T-helper 2 cell treated with Interferon-gamma antibody and Interleukin-4, amounts not matched to agents 5 μg/mL and 100 μg/mL, for 36 hours (primary cell): ENCODE measurements around the gene PFKFB2.

Experiments
- DNase-seq: peaks from one replicate; pipeline ENCODE4 v3.0.0; 2021; ENCODE audit warnings: low spot score
- H3K27ac Mint-ChIP-seq: one replicate; pipeline ENCODE4 v1.8.0; 2021; ENCODE audit warnings: mild to moderate bottlenecking, mixed read lengths
- H3K27me3 Mint-ChIP-seq: one replicate; pipeline ENCODE4 v1.8.0; 2021; ENCODE audit warnings: low read depth, mixed read lengths
- H3K36me3 Mint-ChIP-seq: one replicate; pipeline ENCODE4 v1.8.0; 2021; ENCODE audit warnings: low read depth, mixed read lengths
- H3K4me1 Mint-ChIP-seq: one replicate; pipeline ENCODE4 v1.8.0; 2021; ENCODE audit warnings: low read depth, mixed read lengths
- H3K4me3 Mint-ChIP-seq: one replicate; pipeline ENCODE4 v1.8.0; 2022; ENCODE audit warnings: mild to moderate bottlenecking, moderate library complexity, mixed read lengths
- H3K9me3 Mint-ChIP-seq: one replicate; pipeline ENCODE4 v1.8.0; 2021; ENCODE audit warnings: mixed read lengths

Gene PFKFB2

GRCh38 chr1:207088701-207089626, 35.9 kb downstream of the PFKFB2 start, which contains the start of gene C4BPB:
Gene C4BPB, plus strand, starts transcription at chr1:207088860. Its CDS starts 672 bp downstream, at chr1:207089532.
- Mint-ChIP-seq H3K9me3 (no peaks in the 10 kb centered on the region), H3K27me3 (peaks cover 4% of the 10 kb centered on the region), H3K36me3 (no peaks in the 10 kb centered on the region), H3K27ac (peak within 1 kb of the TSS; percentile 50), H3K4me3 (peak within 1 kb of the TSS; percentile 70), H3K4me1 (peaks cover 24% of the 10 kb centered on the region)
- no peak for DNase-seq

DNA sequence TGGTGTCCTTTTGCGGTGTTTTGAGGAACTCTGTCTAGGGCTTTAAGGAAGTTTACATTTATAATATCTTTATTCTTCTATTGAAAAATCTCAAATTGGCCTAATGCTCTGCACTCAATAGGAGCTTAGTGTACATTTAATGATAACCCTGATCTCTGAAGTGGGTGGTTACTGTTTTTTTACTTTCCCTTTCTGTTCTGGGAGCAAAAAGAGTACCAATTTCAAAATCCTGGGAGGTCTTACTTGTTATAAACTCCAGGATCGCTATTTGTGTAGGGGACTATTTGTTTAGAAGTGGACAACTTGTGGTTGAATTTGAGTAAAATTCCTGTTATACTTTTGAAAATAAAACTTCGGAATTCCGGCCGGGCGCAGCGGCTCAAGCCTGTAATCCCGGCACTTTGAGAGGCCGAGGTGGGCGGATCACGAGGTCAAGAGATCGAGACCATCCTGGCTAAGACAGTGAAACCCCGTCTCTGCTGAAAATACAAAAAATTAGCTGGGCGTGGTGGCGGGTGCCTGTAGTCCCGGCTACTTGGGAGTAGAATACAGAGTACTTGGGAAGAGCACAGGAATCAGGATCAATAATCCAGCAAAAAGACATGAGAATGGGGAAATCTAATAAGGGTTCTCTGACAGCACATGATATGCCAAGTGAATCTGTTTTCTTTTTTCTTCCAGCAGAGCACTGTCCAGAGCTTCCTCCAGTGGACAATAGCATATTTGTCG, 36.7 kb downstream of the PFKFB2 start:
- no peaks in the 10 kb centered on the region for H3K27me3 Mint-ChIP-seq
- peaks cover 20% of the 10 kb centered on the region for H3K4me1 Mint-ChIP-seq
- H3K9me3 Mint-ChIP-seq = no peaks in the 10 kb centered on the region
- DNase-seq = no peak
- no peaks in the 10 kb centered on the region for H3K36me3 Mint-ChIP-seq
- H3K4me3 Mint-ChIP-seq = peak overlapping the region; percentile 70
- H3K27ac Mint-ChIP-seq = peak overlapping the region; percentile 50

GRCh38 chr1:207091200-207091908, 38.3 kb downstream of the PFKFB2 start:
- Mint-ChIP-seq H3K4me1 (peaks cover 16% of the 10 kb centered on the region), H3K27me3 (no peaks in the 10 kb centered on the region), H3K9me3 (no peaks in the 10 kb centered on the region), H3K4me3 (no peak overlapping the region), H3K27ac (no peak overlapping the region), H3K36me3 (no peaks in the 10 kb centered on the region)
- no peak for DNase-seq

- Mint-ChIP-seq H3K27me3 (no peaks in the 10 kb centered on the region), H3K4me3 (no peak overlapping the region), H3K4me1 (peaks cover 17% of the 10 kb centered on the region), H3K9me3 (no peaks in the 10 kb centered on the region), H3K27ac (no peak overlapping the region), H3K36me3 (no peaks in the 10 kb centered on the region)
- DNase-seq = no peak
These were observed 40.9 kb downstream of the PFKFB2 start for GRCh38 chr1:207093944-207094343.

DNA sequence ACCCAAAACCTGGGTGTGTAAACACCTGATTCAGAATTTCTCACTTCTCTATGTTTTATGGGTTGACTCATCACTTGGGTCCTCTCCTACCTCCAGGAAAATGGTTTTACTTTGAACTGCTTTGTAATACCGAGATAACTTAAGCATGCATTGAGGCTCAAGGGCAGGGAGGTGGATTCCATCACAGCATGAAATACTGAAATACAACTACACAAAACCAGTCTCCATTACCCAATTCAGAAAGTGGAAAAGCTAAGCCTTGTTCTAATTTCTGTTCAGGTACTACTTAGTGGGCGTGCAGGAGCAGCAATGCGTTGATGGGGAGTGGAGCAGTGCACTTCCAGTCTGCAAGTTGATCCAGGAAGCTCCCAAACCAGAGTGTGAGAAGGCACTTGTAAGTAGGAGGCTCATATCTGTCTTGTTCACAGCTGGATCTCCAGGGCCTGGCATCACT, 44.8 kb downstream of the PFKFB2 start:
- Mint-ChIP-seq H3K36me3 (no peaks in the 10 kb centered on the region), H3K9me3 (no peaks in the 10 kb centered on the region), H3K4me3 (peak overlapping the region; percentile 4), H3K27ac (peak overlapping the region; percentile 56), H3K4me1 (peaks cover 11% of the 10 kb centered on the region), H3K27me3 (peaks cover 3% of the 10 kb centered on the region)
- DNase-seq = peak; percentile 59

- no peaks in the 10 kb centered on the region for H3K36me3 Mint-ChIP-seq
- no peak for DNase-seq
- H3K4me1 Mint-ChIP-seq = peaks cover 11% of the 10 kb centered on the region
- peaks cover 10% of the 10 kb centered on the region for H3K27me3 Mint-ChIP-seq
- no peaks in the 10 kb centered on the region for H3K9me3 Mint-ChIP-seq
- no peak overlapping the region for H3K4me3 Mint-ChIP-seq
- no peak overlapping the region for H3K27ac Mint-ChIP-seq
These were observed 48.6 kb downstream of the PFKFB2 start for GRCh38 chr1:207101720-207102119.

DNA sequence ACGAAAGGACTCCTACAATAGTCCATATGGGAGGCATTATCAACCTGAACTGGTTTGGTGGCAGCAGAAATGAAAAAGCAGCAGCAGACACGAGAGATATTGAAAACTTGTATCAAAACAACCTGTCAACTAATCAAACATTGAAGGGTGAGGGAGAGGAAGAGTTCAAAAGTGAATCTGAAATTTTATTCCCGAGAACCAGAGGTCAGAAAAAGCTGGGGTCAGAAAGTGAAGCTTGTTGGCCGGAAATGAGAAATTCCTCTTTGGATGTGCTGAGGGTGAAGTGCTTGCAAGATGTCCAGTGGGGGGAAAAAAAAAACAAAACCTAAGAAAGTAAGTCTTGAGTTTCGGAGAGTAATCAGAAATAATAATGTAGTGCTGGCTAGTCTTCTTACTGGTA, 49.1 kb downstream of the PFKFB2 start:
- DNase-seq = no peak
- H3K36me3 Mint-ChIP-seq = no peaks in the 10 kb centered on the region
- peaks cover 12% of the 10 kb centered on the region for H3K27me3 Mint-ChIP-seq
- H3K27ac Mint-ChIP-seq = no peak overlapping the region
- H3K9me3 Mint-ChIP-seq = no peaks in the 10 kb centered on the region
- H3K4me1 Mint-ChIP-seq = peaks cover 11% of the 10 kb centered on the region
- no peak overlapping the region for H3K4me3 Mint-ChIP-seq

DNA sequence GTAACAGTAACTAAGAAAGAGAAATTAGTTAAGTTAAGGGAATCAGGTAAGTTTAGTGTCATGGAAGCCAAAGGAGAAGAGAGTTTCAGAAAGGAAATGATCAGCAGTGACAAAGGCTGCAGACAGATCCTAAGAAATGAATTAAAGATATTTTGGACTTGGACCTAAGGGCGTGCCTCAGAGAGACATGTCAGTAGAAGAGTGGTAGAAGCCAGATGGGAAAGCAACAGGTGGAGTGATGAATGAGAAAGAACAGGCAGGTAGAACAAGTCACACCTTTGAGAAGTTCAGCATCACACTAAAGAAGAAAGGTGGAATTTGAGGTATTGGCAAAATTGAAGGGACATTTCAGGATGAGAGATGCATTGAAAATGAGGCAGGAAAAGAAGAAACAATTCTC, 49.6 kb downstream of the PFKFB2 start:
- Mint-ChIP-seq H3K27ac (no peak overlapping the region), H3K36me3 (no peaks in the 10 kb centered on the region)

DNA sequence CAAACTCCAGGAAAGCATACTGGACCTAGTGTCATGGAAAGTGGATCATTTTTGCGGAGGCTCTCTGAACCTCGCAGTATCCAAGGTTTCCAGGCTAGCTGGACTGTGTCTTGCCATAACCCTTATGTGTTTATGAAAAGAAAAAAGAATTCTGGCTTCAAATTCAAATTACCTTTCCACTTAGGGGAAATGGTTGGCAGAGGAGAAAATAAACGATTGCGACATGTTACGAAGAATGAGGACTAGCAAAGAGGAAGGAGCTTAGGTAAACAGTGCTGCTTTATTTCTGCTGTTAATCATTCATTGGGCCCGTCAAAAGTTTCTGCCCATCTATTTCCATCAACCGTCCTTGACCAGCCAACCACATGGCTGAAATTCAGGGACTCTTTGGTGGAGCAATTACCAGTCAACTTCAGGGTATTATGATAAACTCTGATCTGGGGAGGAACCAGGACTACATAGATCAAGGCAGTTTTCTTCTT, 50.9 kb downstream of the PFKFB2 start, which contains the start of gene C4BPA:
Gene C4BPA, plus strand, starts transcription at position 342 of the 482 bp plus-strand sequence. CDS start 8,793 bp downstream, outside the sequence.
- Mint-ChIP-seq H3K27me3 (peaks cover 13% of the 10 kb centered on the region), H3K4me1 (peaks cover 3% of the 10 kb centered on the region), H3K4me3 (no peak within 1 kb of the TSS), H3K36me3 (no peaks in the 10 kb centered on the region), H3K27ac (no peak within 1 kb of the TSS), H3K9me3 (no peaks in the 10 kb centered on the region)
- DNase-seq = no peak

More for the DNA sequence above, 49.6 kb downstream of the PFKFB2 start:
- H3K9me3 Mint-ChIP-seq = no peaks in the 10 kb centered on the region
- H3K4me3 Mint-ChIP-seq = no peak overlapping the region
- peaks cover 9% of the 10 kb centered on the region for H3K4me1 Mint-ChIP-seq
- peaks cover 12% of the 10 kb centered on the region for H3K27me3 Mint-ChIP-seq
- no peak for DNase-seq

DNA sequence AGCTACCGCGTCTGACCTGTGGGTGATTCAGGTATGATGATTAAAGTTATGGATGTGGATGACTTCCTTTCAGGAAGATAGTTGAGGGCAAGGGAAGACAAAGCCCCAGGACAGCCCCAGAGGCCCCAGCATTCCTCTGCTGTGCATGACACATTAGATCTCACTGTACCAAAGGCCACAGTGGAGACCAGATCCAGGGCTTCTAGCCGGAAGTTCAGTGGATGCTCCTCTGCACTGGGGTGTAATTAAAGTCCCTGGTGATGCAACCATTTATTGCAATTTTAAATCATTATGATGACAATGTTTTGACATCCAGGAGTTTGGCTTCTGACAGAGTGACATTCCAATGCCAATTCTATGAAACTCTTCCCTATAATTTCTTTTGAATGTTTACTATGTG, 55.9 kb downstream of the PFKFB2 start:
- no peak for DNase-seq
- H3K4me1 Mint-ChIP-seq = no peaks in the 10 kb centered on the region
- no peaks in the 10 kb centered on the region for H3K9me3 Mint-ChIP-seq
- H3K4me3 Mint-ChIP-seq = no peak overlapping the region
- no peaks in the 10 kb centered on the region for H3K36me3 Mint-ChIP-seq
- peaks cover 20% of the 10 kb centered on the region for H3K27me3 Mint-ChIP-seq
- H3K27ac Mint-ChIP-seq = no peak overlapping the region

- H3K27me3 Mint-ChIP-seq = peaks cover 18% of the 10 kb centered on the region
These were observed 59.7 kb downstream of the PFKFB2 start for GRCh38 chr1:207112616-207113296.

GRCh38 chr1:207115269-207115668, 62.2 kb downstream of the PFKFB2 start:
- Mint-ChIP-seq H3K4me3 (no peak overlapping the region), H3K4me1 (no peaks in the 10 kb centered on the region), H3K36me3 (no peaks in the 10 kb centered on the region), H3K9me3 (no peaks in the 10 kb centered on the region), H3K27me3 (peaks cover 14% of the 10 kb centered on the region), H3K27ac (no peak overlapping the region)
- no peak for DNase-seq

More at GRCh38 chr1:207112616-207113296, 59.7 kb downstream of the PFKFB2 start:
- no peak overlapping the region for H3K4me3 Mint-ChIP-seq
- H3K27ac Mint-ChIP-seq = no peak overlapping the region
- no peaks in the 10 kb centered on the region for H3K9me3 Mint-ChIP-seq
- no peaks in the 10 kb centered on the region for H3K36me3 Mint-ChIP-seq
- no peak for DNase-seq
- H3K4me1 Mint-ChIP-seq = no peaks in the 10 kb centered on the region

DNA sequence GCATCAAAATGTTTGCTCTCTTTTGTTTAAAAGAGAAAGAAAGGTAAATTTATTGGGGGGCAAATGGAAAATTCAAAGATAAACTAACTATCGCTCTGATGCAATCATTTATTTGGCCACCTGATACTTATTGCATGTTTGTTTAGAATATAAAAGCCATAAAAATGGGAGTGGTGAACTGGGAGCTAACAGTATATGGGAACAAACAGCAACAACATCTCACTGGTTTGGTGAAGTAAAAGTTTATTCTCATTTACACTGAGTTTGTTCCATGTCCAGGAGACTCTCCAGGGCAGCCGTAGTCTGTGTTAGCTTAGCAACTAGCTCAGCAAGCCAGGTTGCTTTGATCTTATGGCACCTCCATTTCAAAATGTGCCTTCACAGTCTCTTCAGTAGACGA, 71.3 kb downstream of the PFKFB2 start:
- Mint-ChIP-seq H3K9me3 (peaks cover 23% of the 10 kb centered on the region), H3K36me3 (peaks cover 3% of the 10 kb centered on the region), H3K4me1 (no peaks in the 10 kb centered on the region), H3K4me3 (no peak overlapping the region), H3K27ac (no peak overlapping the region), H3K27me3 (no peaks in the 10 kb centered on the region)
- DNase-seq = no peak
